GM12864 (cell line): ENCODE results near the gene CDH4.

Experiments
- DNase-seq: peaks from one replicate; pipeline ENCODE4 v3.0.0-alpha.2; 2011; ENCODE audit warnings: low read depth
- H3K4me3 ChIP-seq: 2 replicates; pipeline ENCODE4 v1.5.1; 2011; ENCODE audit warnings: mild to moderate bottlenecking, low read depth, low read length, control low read depth
- CTCF ChIP-seq: IDR thresholded peaks from 2 replicates; pipeline ENCODE4 v1.5.1; 2011; ENCODE audit warnings: low read depth, mild to moderate bottlenecking, moderate library complexity, low read length, control low read depth, inconsistent platforms; ENCODE audit errors: missing control alignments

CDH4 gene

GRCh38 chr20:61442718-61443117, 190.7 kb downstream of the CDH4 start:
- no peak overlapping the region for H3K4me3 ChIP-seq
- no peak for TF ChIP-seq CTCF
- no peak for DNase-seq

GRCh38 chr20:61443443-61444126, 191.5 kb downstream of the CDH4 start:
- H3K4me3 ChIP-seq: no peak overlapping the region
- no peak for TF ChIP-seq CTCF
- no peak for DNase-seq

GRCh38 chr20:61444637-61445036, 192.6 kb downstream of the CDH4 start:
- no peak for DNase-seq
- no peak for TF ChIP-seq CTCF
- no peak overlapping the region for H3K4me3 ChIP-seq

- no peak for TF ChIP-seq CTCF
- no peak for DNase-seq
- H3K4me3 ChIP-seq: no peak overlapping the region
Measured at GRCh38 chr20:61445138-61445537, 193.1 kb downstream of the CDH4 start.

- H3K4me3 ChIP-seq: no peak overlapping the region
- TF ChIP-seq CTCF: no peak
- no peak for DNase-seq
Measured at GRCh38 chr20:61445741-61446140, 193.7 kb downstream of the CDH4 start.

GRCh38 chr20:61447952-61448351, 195.9 kb downstream of the CDH4 start:
- no peak overlapping the region for H3K4me3 ChIP-seq

More at GRCh38 chr20:61447952-61448351, 195.9 kb downstream of the CDH4 start:
- DNase-seq: no peak
- no peak for TF ChIP-seq CTCF
